Right lobe of liver (tissue), 6 donors: Measurements from ENCODE around the gene MAMSTR. TPM values are rescaled to one million over a fixed set of nuclear protein-coding genes. Genes with fewer than 3 reads are reported as not detected.

Experiments
- ATAC-seq, 4 donors: fragments of 200-7000 bp; cut with Tn5 transposase; one replicate each; pipeline ENCODE4 v1.9.1; 2020; ENCODE audit warnings: mild to moderate bottlenecking in 4 of 4, moderate library complexity in 4 of 4
- DNase-seq, 3 donors: peaks; one replicate each; pipeline ENCODE4 v3.0.0-alpha.2; 2020
- H3K27ac ChIP-seq, 3 donors: fragments of 200-600 bp; one replicate each; pipeline ENCODE4 v1.8.0; 2022
- H3K27me3 ChIP-seq, 2 donors: fragments of 200-600 bp; one replicate each; pipeline ENCODE4 v1.8.0; 2022
- H3K36me3 ChIP-seq, 4 donors: fragments of 200-600 bp; sonication (generic) in 1 of 4; one replicate each; pipeline versions ENCODE4 v1.5.1 to v1.8.0; 2017 to 2022; ENCODE audit warnings: control low read depth in 1 of 4
- H3K4me1 ChIP-seq, 4 donors: fragments of 200-600 bp; sonication (generic) in 1 of 4; one replicate each; pipeline versions ENCODE4 v1.5.1 to v1.8.0; 2017 to 2022; ENCODE audit warnings: control low read depth in 1 of 4
- H3K4me3 ChIP-seq, 3 donors: fragments of 200-600 bp; one replicate each; pipeline ENCODE4 v1.8.0; 2022
- H3K9me3 ChIP-seq, 4 donors: fragments of 200-600 bp; sonication (generic) in 1 of 4; one replicate each; pipeline versions ENCODE4 v1.5.1 to v1.8.0; 2017 to 2022; ENCODE audit warnings: control low read depth in 1 of 4
- POLR2A ChIP-seq: fragments of 450-650 bp; IDR thresholded peaks from one replicate; pipeline ENCODE4 v1.6.1; 2017; ENCODE audit warnings: antibody characterized with exemption, mild to moderate bottlenecking
- WGBS: methylation state at CpG from one replicate; pipeline ENCODE4 v1.1.6; 2018; ENCODE audit warnings: low coverage, low lambda C conversion rate; ENCODE audit not compliant: insufficient coverage; ENCODE audit errors: missing lambda C conversion rate; 5-methylcytosine and 5-hydroxymethylcytosine counted together
- intact Hi-C, 2 donors: fragments of 100-400 bp; cut with DNase I; formaldehyde crosslinking; loops; one replicate each; pipeline versions ENCODE4 v1.11.2 to v1.14.1; 2022
- total RNA-seq, 6 experiments: library from RNA; depleted of rRNA in 2 of 6; stranded (reverse); fragments of >200 nt in 2 of 6; fragmentation: NEBNext Ultra II Directional in 3 of 6; extraction: Animal tissue kit (Norgen Biotek cat#: 25700) in 3 of 6; gene quantifications; one replicate each; pipeline versions ENCODE4 v1.1.0 to v1.2.4, GENCODE V29; 2016 to 2023
- TF ChIP-seq, protein P1 (sequence below), 4 donors: fragments of 200-600 bp in 3 of 4; fragments of 450-650 bp in 1 of 4; IDR thresholded peaks; one replicate each; pipeline versions ENCODE4 v1.5.1 to v1.8.0; 2016 to 2022; ENCODE audit warnings: antibody characterized with exemption in 4 of 4, mild to moderate bottlenecking in 2 of 4
- donor health status: DM: no; HTN: yes; CAD: no.
- donor health status: DM: no; HTN: no; CAD: no.
- donor health status: DM: no; HTN: no; CAD: no.
- donor health status: DM: no; HTN: yes; CAD: no.
- donor health status: DM: no; HTN: yes; CAD: no.

The MAMSTR gene
- total RNA-seq, 6 experiments from 2014 or later = 0.22 to 0.37 (median 0.24) TPM; not detected in 1

DNA sequence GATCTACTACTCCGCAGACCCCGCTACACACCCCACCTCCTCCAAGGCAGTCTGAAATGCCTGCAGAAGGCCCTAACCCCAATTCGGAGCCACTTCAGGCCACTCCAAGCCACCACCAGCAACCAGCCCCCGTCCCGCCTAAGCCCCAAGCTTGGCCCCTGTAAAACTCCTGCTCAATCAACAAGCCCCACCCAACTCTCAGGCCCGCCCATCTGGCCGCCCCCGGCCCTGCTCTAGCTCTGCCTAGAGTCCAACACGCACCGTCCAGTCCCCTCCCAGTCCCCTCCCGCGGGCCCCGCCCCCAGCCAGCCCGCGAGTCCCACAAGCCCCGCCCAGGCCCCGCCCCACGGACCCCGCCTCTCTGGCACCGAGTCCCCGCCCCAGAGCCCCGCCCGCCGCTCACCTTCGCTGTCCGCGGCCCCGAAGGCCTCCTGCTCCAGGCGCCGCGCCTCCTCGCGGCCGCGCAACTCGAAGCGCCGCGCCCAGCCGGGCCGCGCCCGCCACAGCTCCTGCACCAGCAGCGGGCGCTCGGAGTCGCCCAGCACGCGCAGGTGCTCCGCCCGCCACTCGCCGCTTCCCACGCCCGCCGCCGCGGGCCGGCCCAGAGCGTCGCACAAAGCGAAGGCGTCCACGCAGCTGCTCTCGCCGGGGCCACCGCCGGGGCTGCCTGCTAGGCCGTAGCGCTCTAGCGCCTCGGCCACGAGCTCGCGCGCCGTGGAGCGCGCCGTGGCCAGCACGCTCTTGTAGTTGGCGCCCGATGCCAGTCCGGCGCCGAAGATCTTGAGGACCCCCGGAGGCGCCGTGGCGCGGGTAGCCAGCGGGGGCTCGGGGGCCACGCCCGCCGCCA, 19.3 kb upstream of the MAMSTR start:
- peak overlapping the region; percentile 59 to 72 (median 67) for H3K27ac ChIP-seq
- no peaks in the 10 kb centered on the region for H3K27me3 ChIP-seq
- peak overlapping the region; percentile 47 to 58 (median 54) for H3K4me3 ChIP-seq
- 10% methylated on average over 6 of the region's 96 CpGs for WGBS
- no peaks in the 10 kb centered on the region for H3K9me3 ChIP-seq
- no peaks in the 10 kb centered on the region for H3K36me3 ChIP-seq
- TF ChIP-seq, protein P1, sequence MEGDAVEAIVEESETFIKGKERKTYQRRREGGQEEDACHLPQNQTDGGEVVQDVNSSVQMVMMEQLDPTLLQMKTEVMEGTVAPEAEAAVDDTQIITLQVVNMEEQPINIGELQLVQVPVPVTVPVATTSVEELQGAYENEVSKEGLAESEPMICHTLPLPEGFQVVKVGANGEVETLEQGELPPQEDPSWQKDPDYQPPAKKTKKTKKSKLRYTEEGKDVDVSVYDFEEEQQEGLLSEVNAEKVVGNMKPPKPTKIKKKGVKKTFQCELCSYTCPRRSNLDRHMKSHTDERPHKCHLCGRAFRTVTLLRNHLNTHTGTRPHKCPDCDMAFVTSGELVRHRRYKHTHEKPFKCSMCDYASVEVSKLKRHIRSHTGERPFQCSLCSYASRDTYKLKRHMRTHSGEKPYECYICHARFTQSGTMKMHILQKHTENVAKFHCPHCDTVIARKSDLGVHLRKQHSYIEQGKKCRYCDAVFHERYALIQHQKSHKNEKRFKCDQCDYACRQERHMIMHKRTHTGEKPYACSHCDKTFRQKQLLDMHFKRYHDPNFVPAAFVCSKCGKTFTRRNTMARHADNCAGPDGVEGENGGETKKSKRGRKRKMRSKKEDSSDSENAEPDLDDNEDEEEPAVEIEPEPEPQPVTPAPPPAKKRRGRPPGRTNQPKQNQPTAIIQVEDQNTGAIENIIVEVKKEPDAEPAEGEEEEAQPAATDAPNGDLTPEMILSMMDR (IDR thresholded peaks at IDR 0.05) = peak; percentile 38 to 71 (median 52)
- TF ChIP-seq POLR2A = peak; percentile 46
- peak; percentile 86 to 95 (median 92) for ATAC-seq
- peak; percentile 97 to 98 (median 98) for DNase-seq
- H3K4me1 ChIP-seq = peaks cover 0 to 5% (median 0%) of the 10 kb centered on the region in 4 donors
- intact Hi-C loops = loop anchor here in 1 of 2 donors (10.0 kb wide), 1 partner anchor 64 kb away; the partner anchor contains the start of gene NTN5

DNA sequence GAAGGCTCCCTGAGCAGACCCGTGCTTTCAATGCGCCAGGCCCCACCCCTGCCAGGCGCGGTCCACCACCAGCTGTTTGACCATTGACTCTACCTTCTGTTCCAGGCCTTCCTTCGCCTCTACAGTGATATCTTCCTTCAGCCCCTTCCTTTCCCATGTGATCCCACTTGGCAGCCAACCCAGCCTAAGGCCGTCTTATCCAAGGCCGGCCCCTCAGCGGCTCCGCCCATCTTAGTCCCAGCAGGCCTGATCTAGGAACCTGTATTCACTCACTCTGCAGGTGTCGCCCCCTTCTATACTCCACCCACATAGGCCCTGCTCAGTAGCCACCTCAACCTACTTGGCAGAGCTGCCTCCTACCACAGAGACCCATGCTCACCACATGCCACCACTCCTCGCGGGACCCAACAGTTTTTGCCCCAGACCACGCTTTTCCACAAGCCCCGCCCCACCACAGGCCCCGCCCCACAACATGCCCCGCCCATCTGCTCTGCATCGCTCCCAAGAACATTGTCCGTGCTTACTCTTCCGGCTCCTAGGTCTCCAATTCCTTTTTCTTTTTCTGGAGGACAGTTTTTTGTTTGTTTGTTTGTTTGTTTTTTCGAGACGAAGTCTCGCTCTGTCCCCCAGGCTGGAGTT, 18.0 kb upstream of the MAMSTR start:
- Histone ChIP-seq H3K27ac (no peak overlapping the region), H3K4me1 (peaks cover 0 to 5% (median 0%) of the 10 kb centered on the region in 4 donors), H3K4me3 (no peak overlapping the region), H3K27me3 (no peaks in the 10 kb centered on the region), H3K9me3 (no peaks in the 10 kb centered on the region), H3K36me3 (no peaks in the 10 kb centered on the region)
- intact Hi-C loops = loop anchor here in 1 of 2 donors (10.0 kb wide), 1 partner anchor 63 kb away; the partner anchor contains the start of gene NTN5
- peak in 1 of 3 donors; percentile 50 for DNase-seq
- TF ChIP-seq POLR2A = no peak
- TF ChIP-seq, protein P1 (IDR thresholded peaks at IDR 0.05) = no peak
- no peak for ATAC-seq
- WGBS = 72% methylated on average over 12 of the region's 22 CpGs

DNA sequence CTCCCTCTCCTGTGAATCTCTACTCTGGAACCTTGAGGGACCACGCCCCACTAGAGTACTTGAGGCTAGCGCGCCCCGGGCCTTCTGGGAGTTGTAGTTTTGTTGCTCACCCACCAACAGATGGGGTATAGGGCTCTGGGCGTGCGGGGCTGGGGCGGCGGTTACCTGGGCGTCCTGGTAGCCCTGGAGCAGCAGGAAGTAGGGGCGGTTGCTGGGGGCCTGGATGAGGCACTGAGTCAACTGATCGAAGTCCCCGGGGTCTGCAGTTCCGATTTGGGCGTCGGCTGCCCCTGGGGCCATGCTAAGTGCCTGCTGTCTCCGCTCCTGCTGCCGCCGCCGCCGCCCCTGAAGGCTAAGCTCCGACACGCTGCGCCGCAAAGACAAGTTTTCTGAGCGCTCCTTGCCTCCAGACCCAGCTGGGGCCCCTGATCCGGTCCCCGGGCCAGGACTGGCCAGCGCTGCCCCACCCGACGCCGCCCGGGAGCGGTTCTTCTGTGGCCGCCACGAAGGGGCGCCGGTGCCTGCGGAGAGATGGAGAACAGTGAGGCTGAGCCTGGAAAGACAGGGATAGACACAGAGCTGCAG, 15.6 kb upstream of the MAMSTR start:
- Histone ChIP-seq H3K4me1 (peaks cover 0 to 5% (median 0%) of the 10 kb centered on the region in 4 donors), H3K27me3 (no peaks in the 10 kb centered on the region), H3K9me3 (no peaks in the 10 kb centered on the region), H3K27ac (no peak overlapping the region), H3K4me3 (no peak overlapping the region), H3K36me3 (no peaks in the 10 kb centered on the region)
- TF ChIP-seq, protein P1 (IDR thresholded peaks at IDR 0.05) = peak in 1 of 4 donors; percentile 25
- TF ChIP-seq POLR2A = no peak
- WGBS = 35% methylated on average over 5 of the region's 38 CpGs
- intact Hi-C loops = loop anchor here in 1 of 2 donors (10.0 kb wide), 1 partner anchor 60 kb away; the partner anchor contains the start of gene NTN5
- no peak for DNase-seq
- ATAC-seq = no peak

DNA sequence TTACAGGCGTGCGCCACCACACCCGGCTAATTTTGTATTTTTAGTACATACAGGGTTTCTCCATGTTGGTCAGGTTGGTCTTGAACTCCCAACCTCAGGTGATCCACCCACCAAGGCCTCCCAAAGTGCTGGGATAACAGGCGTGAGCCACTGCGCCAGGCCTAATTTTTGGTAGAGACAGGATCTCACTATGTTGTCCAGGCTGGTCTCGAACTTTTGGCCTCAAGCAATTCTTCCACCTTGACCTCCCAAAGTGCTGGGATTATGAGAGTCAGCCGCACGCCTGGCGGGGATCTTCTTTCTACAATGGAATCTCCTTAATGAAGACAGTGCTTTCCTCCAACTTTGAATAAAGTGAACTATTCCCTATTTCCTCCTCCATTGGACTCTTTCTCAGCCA, 15.1 kb upstream of the MAMSTR start:
- Histone ChIP-seq H3K36me3 (no peaks in the 10 kb centered on the region), H3K4me3 (no peak overlapping the region), H3K4me1 (peaks cover 0 to 5% (median 0%) of the 10 kb centered on the region in 4 donors), H3K9me3 (no peaks in the 10 kb centered on the region), H3K27me3 (no peaks in the 10 kb centered on the region), H3K27ac (no peak overlapping the region)
- intact Hi-C loops = loop anchor here in 1 of 2 donors (10.0 kb wide), 1 partner anchor 60 kb away; the partner anchor contains the start of gene NTN5
- TF ChIP-seq, protein P1 (IDR thresholded peaks at IDR 0.05) = no peak
- TF ChIP-seq POLR2A = no peak
- no peak for DNase-seq
- 95% methylated on average over 8 of the region's 9 CpGs for WGBS
- no peak for ATAC-seq
